ENCODE measurements around the gene SLC43A1. TPM values are rescaled to one million over a fixed set of nuclear protein-coding genes. Genes with fewer than 3 reads are reported as not detected.

The SLC43A1 gene
- total and polyA plus RNA-seq, 2 experiments from 2014 or later, result 19.6 to 49.7 TPM

DNA sequence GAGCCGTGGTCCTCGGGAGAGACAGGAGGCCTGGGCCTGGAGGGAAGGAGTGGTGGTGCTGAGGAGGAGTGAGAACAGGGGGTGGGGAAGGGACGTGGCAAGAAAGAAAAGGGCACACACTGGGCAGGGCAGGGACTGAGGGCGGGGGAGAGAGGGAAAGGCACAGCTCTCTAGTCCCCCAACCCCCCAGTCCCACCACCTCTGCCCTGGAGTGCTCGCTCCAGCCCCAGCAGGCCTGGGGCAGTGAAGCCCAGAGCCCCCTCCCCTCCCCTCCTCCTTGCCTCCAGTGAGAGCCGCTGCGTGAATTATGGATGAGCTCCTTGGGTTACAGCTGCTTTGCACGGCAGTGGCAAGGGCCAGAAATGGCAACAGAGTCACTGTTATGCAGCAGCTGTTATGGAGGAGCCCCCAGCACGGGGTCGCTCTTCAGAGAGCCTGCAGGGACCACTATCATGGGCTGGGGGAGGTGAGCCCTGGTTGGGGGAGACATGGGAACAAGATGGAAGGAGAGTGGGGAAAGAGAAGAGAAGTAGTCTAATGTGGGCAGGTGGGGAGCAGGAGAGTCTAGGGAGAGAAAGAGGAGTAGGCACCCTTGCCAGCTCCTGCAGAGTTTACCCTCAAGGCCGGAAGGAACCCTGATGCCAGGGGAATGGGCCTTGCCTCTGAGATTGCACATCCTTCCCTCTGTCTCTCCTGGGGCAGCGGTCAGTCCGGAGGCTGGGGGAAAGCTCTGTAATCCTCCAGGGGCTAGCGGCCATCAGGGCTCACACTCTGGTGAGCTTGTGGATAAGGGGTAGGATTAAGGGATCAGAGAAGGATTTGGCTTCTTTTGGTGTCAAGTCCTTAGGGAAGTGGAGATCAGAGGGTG, 51.6 kb downstream of the SLC43A1 start (continued):
- TF ChIP-seq, protein P1, sequence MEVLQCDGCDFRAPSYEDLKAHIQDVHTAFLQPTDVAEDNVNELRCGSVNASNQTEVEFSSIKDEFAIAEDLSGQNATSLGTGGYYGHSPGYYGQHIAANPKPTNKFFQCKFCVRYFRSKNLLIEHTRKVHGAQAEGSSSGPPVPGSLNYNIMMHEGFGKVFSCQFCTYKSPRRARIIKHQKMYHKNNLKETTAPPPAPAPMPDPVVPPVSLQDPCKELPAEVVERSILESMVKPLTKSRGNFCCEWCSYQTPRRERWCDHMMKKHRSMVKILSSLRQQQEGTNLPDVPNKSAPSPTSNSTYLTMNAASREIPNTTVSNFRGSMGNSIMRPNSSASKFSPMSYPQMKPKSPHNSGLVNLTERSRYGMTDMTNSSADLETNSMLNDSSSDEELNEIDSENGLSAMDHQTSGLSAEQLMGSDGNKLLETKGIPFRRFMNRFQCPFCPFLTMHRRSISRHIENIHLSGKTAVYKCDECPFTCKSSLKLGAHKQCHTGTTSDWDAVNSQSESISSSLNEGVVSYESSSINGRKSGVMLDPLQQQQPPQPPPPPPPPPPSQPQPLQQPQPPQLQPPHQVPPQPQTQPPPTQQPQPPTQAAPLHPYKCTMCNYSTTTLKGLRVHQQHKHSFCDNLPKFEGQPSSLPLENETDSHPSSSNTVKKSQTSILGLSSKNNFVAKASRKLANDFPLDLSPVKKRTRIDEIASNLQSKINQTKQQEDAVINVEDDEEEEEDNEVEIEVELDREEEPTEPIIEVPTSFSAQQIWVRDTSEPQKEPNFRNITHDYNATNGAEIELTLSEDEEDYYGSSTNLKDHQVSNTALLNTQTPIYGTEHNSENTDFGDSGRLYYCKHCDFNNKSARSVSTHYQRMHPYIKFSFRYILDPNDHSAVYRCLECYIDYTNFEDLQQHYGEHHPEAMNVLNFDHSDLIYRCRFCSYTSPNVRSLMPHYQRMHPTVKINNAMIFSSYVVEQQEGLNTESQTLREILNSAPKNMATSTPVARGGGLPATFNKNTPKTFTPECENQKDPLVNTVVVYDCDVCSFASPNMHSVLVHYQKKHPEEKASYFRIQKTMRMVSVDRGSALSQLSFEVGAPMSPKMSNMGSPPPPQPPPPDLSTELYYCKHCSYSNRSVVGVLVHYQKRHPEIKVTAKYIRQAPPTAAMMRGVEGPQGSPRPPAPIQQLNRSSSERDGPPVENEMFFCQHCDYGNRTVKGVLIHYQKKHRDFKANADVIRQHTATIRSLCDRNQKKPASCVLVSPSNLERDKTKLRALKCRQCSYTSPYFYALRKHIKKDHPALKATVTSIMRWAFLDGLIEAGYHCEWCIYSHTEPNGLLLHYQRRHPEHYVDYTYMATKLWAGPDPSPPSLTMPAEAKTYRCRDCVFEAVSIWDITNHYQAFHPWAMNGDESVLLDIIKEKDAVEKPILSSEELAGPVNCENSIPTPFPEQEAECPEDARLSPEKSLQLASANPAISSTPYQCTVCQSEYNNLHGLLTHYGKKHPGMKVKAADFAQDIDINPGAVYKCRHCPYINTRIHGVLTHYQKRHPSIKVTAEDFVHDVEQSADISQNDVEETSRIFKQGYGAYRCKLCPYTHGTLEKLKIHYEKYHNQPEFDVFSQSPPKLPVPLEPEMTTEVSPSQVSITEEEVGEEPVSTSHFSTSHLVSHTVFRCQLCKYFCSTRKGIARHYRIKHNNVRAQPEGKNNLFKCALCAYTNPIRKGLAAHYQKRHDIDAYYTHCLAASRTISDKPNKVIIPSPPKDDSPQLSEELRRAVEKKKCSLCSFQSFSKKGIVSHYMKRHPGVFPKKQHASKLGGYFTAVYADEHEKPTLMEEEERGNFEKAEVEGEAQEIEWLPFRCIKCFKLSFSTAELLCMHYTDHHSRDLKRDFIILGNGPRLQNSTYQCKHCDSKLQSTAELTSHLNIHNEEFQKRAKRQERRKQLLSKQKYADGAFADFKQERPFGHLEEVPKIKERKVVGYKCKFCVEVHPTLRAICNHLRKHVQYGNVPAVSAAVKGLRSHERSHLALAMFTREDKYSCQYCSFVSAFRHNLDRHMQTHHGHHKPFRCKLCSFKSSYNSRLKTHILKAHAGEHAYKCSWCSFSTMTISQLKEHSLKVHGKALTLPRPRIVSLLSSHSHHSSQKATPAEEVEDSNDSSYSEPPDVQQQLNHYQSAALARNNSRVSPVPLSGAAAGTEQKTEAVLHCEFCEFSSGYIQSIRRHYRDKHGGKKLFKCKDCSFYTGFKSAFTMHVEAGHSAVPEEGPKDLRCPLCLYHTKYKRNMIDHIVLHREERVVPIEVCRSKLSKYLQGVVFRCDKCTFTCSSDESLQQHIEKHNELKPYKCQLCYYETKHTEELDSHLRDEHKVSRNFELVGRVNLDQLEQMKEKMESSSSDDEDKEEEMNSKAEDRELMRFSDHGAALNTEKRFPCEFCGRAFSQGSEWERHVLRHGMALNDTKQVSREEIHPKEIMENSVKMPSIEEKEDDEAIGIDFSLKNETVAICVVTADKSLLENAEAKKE (CRISPR knock-in tag; IDR thresholded peaks at IDR 0.05), result no peak
- no peak for TF ChIP-seq JUNB (IDR thresholded peaks at IDR 0.05; ENCODE audit: unreplicated experiment)
- TF ChIP-seq EZH2 (IDR thresholded peaks at IDR 0.05; ENCODE audit: low read depth, unreplicated experiment), result no peak
- no peak for TF ChIP-seq POLR2AphosphoS5 (IDR thresholded peaks at IDR 0.05; ENCODE audit: low read depth)
- no peak for TF ChIP-seq ZNF331 (CRISPR knock-in tag; IDR thresholded peaks at IDR 0.05; ENCODE audit: low read depth)

DNA sequence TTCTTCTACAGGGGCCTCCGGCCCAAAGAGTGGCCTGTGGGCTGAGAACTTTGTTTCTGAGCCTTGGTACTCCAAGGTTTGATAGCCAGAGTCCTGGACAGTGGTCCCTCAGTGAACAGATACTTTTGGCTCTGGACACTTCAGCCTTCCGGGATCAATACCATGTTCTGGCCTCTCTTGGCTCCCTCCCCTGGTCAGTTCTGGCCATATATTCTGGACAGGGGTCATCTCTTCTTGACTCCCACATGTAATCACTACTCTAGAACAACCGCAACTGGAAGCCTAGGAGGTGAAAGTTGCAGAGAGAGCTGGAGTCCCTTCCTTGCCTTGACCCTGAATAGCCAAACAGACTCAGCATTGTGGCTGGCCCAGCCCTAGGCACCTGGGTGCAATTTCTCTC, 52.9 kb downstream of the SLC43A1 start:
- ATAC-seq (no peak), DNase-seq (ENCODE audit: low spot score) (no peak)
- Histone ChIP-seq H3K4me3 (peak overlapping the region; percentile 93; the same call in 1 of the 2 replicates), H3K4me1 (ENCODE audit: insufficient read depth) (peaks cover 42% of the 10 kb centered on the region), H3K9me2 (ENCODE audit: insufficient read depth) (no peaks in the 10 kb centered on the region), H3K27ac (ENCODE audit: low read depth) (no peak overlapping the region), H3K27me3 (ENCODE audit: insufficient read depth) (peaks cover 35% of the 10 kb centered on the region), H3K4me2 (peak overlapping the region; percentile 100), H3K36me3 (ENCODE audit: insufficient read depth) (no peaks in the 10 kb centered on the region; the same call in 1 of the 2 replicates), H4K20me1 (replicated peaks; ENCODE audit: insufficient read depth) (no peaks in the 10 kb centered on the region; the same call in 1 of the 2 replicates), H3F3A (replicated peaks; ENCODE audit: low read depth) (0 out of 2 replicates have a peak, but pooled peaks cover 10% of the 10 kb centered on the region), H2AFZ (no peak overlapping the region), H3K79me2 (replicated peaks; ENCODE audit: insufficient read depth) (peaks cover 17% of the 10 kb centered on the region)
- peaks cover 51% of the 10 kb centered on the region for H3K4me1 Mint-ChIP-seq
- H3K9me3 Mint-ChIP-seq, result no peaks in the 10 kb centered on the region; the same call in 1 of the 3 replicates
- H3K27ac Mint-ChIP-seq, result no peak overlapping the region
- H3K27me3 Mint-ChIP-seq (ENCODE audit: insufficient read depth, low read depth, poor library complexity), result peaks cover 49% of the 10 kb centered on the region
- peak overlapping the region; percentile 85 for H3K4me3 Mint-ChIP-seq
- peaks cover 12% of the 10 kb centered on the region; the same call in 2 of the 3 replicates for H3K36me3 Mint-ChIP-seq (ENCODE audit: low read depth)
- TF ChIP-seq CTCF (conservative IDR thresholded peaks at IDR 0.05; ENCODE audit: low read depth in 2 of 2) (no peak), CREB1 (CRISPR knock-in tag; IDR thresholded peaks at IDR 0.05; ENCODE audit: low read depth) (no peak), JUNB (IDR thresholded peaks at IDR 0.05; ENCODE audit: unreplicated experiment) (no peak), ETS1 (IDR thresholded peaks at IDR 0.05) (no peak), STAT1 (IDR thresholded peaks at IDR 0.05; ENCODE audit: unreplicated experiment) (no peak)
